Stomach (tissue), 4 donors: ENCODE measurements around the gene CRYBB3.

ENCODE experiments used
- CTCF ChIP-seq, 7 experiments: fragments of 450-650 bp in 4 of 7; fragments of 200-600 bp in 3 of 7; sonication (generic) in 3 of 7; IDR thresholded peaks; one replicate each; pipeline ENCODE4 v1.5.1; 2016 to 2019; ENCODE audit warnings: antibody characterized with exemption in 7 of 7, control low read depth in 2 of 7, mild to moderate bottlenecking in 1 of 7
- EP300 ChIP-seq: sonication (generic); formaldehyde crosslinking; IDR thresholded peaks from one replicate; pipeline ENCODE4 v1.6.1; 2017; ENCODE audit warnings: antibody characterized with exemption
- POLR2AphosphoS5 ChIP-seq, 3 donors: sonication (generic); formaldehyde crosslinking; IDR thresholded peaks; one replicate each; pipeline ENCODE4 v1.6.1; 2016; ENCODE audit warnings: antibody characterized with exemption in 3 of 3

DNA sequence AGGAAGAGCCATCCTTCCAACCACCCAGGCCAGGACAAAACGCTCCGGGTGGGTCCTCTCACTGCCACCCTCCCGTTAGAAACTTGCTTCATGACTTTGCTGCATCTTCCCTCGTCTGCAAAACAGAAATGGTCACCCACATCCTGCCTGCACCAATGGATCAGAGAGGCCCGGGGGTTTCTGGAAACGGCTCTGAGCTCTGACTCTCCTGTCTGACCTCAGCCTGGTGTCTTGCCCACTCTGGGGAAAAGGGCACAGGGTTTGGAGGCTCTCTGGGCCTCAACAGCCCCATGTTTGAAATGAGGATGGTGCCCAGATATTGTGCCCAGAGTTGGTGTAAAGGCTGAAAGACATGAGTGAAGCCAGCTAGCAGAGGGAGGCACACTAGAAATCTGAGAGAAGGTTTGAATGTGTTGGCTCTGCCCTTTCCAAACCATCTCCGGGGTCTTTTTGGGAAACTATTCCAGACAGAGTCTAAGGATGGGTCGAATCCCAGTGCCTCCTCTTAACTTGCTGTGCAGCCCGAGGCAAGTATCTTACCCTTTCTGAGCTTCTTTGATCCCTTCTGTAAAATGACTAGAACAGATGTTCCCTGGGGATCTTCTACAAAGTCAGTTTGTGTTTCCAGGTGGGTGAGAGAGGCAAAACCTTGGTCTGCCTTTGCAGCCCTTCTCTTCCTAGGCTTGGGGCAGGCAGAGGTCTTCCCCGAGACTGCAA is 2.1 kb downstream of the CRYBB3 start:
- no peak for TF ChIP-seq CTCF (IDR thresholded peaks at IDR 0.05)
- no peak for TF ChIP-seq POLR2AphosphoS5 (IDR thresholded peaks at IDR 0.05)
- TF ChIP-seq EP300, result no peak
